NCI-H1436 treated with DMSO at 0.1 percent for 48 hours (cell line): ENCODE measurements around the gene ACSL6.

Experiments used
- DNase-seq: peaks from one replicate; lab custom pipeline; 2025; lab: John Stamatoyannopoulos, UW

The ACSL6 gene

GRCh38 chr5:132046880-132047299 lies 35.4 kb upstream of the ACSL6 start:
- no peak for DNase-seq

GRCh38 chr5:132044207-132044606 lies 32.7 kb upstream of the ACSL6 start:
- no peak for DNase-seq

- DNase-seq = no peak
Measured at GRCh38 chr5:132037353-132037752, 25.9 kb upstream of the ACSL6 start.

- no peak for DNase-seq
Measured at GRCh38 chr5:132033122-132033521, 21.7 kb upstream of the ACSL6 start.

GRCh38 chr5:132032196-132032595 lies 20.7 kb upstream of the ACSL6 start:
- DNase-seq = no peak

- no peak for DNase-seq
Measured at GRCh38 chr5:132030610-132031009, 19.2 kb upstream of the ACSL6 start.

- no peak for DNase-seq
Measured at GRCh38 chr5:132029609-132030330, 18.3 kb upstream of the ACSL6 start.

- no peak for DNase-seq
Measured at GRCh38 chr5:132027027-132027426, 15.6 kb upstream of the ACSL6 start.

GRCh38 chr5:132026516-132027008 lies 15.1 kb upstream of the ACSL6 start:
- no peak for DNase-seq

- no peak for DNase-seq
Measured at GRCh38 chr5:132025403-132025971, 14.0 kb upstream of the ACSL6 start.

- no peak for DNase-seq
Measured at GRCh38 chr5:132024789-132025402, 13.4 kb upstream of the ACSL6 start.

GRCh38 chr5:132024117-132024435 lies 12.6 kb upstream of the ACSL6 start:
- no peak for DNase-seq

- DNase-seq = no peak
Measured at GRCh38 chr5:132023258-132024116, 12.0 kb upstream of the ACSL6 start.

GRCh38 chr5:132022737-132023136 lies 11.3 kb upstream of the ACSL6 start:
- no peak for DNase-seq

- DNase-seq = no peak
Measured at GRCh38 chr5:132021654-132022053, 10.2 kb upstream of the ACSL6 start.

GRCh38 chr5:132020568-132021339 lies 9.3 kb upstream of the ACSL6 start:
- DNase-seq = no peak

GRCh38 chr5:132019857-132020555 lies 8.5 kb upstream of the ACSL6 start:
- no peak for DNase-seq

- DNase-seq = no peak
Measured at GRCh38 chr5:132019337-132019736, 7.9 kb upstream of the ACSL6 start.

- no peak for DNase-seq
Measured at GRCh38 chr5:132017738-132018625, 6.5 kb upstream of the ACSL6 start.

- no peak for DNase-seq
Measured at GRCh38 chr5:132017316-132017715, 5.9 kb upstream of the ACSL6 start.
